Left hindlimb (tissue), 1 donor: ENCODE measurements around the gene IRF2BP2.
"Not testable (repeated sequence)": the region's sequence is repeated elsewhere in the genome, so short reads cannot be mapped to it uniquely, and the experiment has no call there.

Source experiments
- DNase-seq: peaks from one replicate; pipeline ENCODE4 v3.0.0-alpha.2; 2018

Gene IRF2BP2

DNA sequence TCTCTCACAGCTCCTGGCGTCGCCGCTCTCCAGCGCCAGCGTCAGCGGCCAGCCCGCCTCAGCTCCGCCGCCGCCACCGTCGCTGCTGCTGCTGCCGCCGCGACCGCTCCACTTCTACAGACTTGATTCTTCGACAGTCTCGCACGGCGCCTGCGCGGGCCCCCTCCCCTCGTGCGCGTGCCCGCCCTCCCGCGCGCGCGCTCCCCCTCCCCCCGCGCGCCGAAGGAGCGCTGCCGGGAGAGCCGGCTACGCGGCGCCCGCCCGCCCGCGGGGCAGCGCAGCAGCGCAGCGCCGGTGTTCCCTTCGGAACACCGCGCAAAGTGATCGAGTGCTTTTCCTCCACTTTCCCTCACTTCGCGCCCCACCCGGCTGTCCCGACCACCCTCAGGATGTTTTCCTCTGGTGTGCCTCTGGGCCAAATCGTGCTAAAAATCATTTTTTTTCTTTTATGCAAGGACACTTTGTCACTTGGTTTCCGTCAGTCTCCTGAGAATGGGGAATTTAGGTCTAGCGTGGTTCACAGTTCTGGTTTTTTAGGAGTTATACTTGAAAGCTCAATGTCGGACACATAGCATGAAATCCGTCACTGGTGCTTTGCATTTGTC lies at the start of gene IRF2BP2:
IRF2BP2 (minus strand) TSS at position 118 of the 605 bp plus-strand sequence. CDS start 684 bp downstream, outside the sequence.
- peak; percentile 91 for DNase-seq

DNA sequence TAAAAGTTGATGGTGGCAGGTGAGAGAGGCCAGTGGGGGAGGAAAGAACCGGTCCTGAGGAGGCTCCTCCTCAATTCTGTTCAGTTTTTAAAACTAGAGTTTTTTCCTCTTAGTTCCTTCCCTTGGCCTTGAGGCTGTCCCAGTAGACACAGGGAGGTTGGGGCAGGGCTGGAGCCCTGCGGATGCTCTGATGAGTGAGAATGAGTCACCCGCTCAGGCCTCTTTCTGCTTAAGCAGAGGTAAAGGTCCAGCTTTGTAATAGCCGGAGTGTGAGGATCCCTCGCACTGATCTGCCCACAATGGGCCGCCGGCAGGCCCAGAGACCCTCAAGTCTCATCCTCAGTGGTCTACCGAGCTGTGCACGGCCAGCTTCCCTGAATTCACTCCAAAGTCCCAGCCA lies 49.6 kb upstream of the IRF2BP2 start:
- no peak for DNase-seq

DNA sequence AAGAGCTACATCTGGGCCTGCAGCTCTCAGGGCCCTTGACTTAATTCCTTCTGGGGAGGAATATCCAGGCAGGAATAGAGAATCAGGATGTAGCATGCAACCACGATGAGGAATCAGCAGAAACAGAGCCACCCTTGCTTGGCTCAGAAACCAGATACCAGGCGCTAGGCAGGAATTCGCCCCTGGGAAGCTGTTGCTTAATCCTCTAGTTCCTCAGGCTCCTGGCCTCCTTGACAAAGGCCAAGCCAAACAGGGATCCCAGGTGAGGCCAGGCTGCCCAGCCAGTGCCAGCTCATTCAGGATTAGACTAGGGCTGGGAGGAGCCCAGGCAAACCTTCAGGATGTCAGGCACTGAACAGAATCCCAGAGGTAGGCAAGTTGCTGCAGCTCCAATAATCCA lies 48.2 kb upstream of the IRF2BP2 start:
- no peak for DNase-seq

DNA sequence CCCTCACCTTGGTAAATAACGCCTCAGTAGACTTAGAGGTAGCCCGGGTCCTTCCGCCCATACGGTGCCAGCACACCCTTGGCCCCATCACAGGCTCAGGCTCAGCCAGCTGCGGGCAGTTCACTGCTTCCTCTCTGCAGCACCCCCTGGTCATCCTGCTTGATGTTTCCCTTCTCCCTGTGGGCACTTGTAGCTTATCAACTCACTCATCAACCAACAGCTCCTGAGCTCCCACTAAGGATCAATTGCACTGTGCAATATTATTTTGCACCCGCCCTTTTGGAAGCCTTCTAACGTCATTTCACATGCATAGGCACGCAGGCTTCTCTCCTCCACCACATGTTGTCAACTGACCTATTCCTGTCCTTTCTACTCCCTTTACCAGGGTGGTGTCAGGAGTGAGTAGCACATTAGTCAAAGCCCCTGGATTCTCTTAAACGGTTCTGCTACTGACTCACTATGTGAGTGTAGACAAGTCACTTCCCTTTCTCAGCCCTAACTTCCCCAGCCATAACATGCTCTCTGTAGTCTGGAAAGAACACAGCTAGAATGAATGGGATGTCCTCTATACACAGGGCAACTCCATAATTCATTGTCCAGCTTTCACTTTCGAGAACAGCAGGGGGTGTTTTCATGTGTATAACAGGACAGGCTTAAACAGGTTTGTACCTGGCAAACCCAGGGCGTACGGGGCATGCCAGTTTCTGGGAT lies 47.1 kb upstream of the IRF2BP2 start:
- DNase-seq: no peak

DNA sequence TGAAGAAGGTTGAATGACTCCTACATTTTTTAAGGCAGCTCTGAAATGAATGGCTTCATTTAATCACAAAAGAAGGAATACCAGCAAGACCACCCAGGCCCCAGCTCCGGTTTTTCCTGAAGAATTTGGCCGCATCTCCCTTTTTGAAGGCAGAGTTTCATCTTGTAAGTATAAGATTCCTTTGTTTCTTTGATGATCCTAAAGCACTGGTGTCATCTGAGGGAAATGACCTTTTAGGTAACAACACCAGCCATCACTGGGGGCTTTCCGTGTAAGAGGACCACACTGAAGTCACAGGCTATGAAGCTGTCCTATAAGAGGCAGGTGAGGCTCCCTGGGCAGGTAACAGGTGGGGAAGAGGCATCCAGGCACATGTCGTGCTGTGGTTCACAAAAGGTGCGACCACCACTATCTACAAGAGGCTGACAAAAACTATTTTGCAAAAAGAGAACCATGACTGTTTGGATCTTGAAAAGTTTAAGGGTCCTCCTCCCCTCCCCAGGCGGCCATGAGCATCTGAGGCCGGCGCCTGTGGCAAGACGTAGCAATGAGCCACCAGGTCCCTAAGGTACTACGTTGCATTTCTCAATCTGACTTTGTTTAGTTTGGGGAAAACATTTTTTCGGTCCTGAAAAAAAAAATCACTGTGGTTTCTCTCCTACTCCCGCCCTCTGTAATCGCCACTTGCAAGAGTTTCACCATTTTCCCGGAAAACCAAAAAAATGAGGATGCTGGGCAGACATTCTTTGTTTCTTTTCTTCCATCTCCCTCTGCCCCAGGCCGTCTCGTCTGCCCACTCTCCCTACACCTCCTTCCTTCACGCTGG lies 46.3 kb upstream of the IRF2BP2 start:
- DNase-seq: no peak

DNA sequence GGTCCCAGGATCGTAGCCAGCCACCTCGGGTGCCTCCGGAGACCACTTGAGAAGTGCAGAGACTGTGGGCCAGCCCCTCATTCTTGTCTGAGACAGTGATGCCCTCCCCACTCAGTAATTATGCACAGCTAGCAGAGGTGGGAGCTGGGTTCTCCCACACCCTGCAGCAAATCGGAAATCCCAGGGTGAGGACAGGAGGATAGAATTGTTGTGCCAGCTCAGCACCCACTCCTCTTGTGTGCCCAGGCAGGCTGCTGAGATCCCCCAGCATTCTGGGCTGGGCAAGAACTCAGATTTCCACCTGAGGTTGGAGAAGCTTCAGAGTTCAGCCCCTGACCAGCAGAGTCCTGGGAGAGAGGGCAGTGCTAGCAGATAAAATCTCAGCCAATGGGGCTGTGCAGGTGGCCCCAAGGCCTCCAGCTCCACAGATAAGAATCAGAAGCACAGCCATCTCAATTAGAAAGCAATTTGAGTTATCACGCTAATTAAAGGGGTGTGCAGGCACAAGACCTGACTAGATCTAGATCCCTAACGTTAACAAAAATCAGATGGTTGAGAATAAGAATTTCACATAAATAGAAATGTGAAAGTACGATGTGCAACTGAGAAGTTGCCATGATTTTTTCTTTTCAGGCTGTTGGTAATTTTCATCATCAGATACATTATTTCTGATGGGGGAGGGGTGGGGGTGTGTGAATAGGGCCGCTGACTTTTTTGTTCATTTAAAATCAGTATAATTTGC lies 45.5 kb upstream of the IRF2BP2 start:
- DNase-seq: no peak

DNA sequence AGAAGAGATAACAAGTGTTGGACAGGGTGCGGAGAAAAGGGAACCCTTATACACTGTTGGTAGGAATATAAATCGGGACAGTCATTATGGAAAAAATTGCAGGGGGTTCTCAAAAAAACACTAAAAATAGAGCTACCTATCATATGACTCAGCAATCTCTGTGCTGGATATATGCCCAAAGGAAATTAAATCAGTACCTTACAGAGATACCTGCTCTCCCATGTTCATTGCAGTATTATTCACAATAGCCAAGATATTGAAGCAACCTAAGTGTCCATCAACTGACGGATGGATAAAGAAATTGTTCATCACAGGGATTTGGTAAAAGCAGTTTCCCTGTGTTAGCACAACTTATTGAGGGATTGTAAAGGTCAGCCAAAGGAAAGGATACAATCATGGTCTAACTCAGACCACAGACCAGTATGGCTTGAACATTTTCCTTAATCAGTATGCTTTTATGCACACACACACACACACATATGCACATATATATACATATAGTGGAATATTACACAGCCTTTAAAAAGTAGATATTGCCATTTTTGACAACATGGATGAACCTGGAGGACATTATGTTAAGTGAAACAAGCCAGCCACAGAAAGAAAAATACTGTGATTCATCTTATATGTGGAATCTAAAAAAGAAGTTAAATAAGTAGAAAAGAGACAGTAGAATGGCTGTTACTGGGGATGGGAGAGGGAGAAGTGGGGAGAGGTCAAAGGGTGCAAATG lies 44.2 kb upstream of the IRF2BP2 start:
- no peak for DNase-seq

DNA sequence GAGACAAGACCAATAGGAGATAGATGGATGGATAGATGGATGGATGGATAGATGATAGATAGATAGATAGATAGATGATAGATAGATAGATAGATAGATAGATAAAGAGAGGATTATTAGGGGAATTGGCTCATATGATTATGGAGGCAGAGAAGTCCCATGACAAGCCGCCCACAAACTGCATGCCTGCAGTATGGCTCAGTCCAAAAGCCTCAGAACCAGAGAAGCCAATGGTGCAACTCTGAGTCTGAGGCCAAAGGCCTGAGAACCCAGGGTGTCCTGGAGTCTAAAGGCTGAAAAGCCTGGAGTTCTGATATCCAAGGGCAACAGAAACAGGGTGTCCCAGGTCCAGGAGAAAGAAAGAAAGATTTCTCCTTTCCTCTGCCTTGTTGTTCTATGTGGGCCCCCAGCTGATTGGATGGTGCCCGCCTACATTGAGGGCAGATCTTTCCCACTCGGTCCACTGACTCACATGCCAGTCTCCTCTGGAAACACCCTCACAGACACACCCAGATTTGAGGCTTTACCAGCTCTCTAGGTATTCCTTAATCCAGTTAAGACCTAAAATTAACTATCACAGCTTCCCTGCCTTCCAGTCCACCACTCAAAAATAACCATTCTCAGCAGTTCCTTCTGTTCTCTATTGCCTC lies 39.6 kb upstream of the IRF2BP2 start:
- DNase-seq: no peak

DNA sequence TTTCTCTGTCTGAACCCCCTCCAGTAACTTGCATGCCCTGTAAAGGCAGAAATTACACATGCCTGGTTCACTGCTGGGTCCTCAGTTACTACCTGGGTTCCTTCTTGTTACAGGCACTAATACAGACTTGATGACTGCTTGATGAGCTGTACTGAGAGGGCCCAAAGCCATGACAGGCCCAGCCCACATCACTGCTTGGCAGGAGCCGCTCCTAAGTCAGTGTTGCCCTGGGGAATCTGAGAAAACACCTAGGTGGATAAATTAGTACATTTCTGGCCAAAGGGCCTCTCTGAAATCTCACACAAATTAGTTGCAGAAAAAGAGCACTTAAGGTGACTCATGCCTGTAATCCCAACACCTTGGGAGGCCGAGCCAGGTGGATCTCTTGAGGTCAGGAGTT lies 37.8 kb upstream of the IRF2BP2 start:
- DNase-seq: no peak

DNA sequence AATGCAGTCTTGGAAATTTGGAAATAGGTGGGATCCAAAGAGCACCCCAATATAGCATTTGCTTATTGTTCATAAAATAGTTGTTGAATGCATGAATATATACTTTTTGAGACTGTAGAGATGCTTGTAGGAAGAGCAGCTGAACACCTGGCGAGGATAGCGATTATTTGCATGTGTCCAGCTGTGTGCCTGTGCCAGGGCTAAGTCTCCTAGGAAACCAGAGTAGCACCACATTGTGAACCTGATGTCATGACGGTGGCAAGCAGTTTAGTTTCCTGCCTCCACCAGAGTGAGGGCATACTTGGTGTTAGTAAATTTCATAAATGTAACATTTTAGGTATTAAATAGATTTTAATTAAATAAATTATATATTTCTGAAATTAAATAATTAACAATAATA lies 37.3 kb upstream of the IRF2BP2 start:
- no peak for DNase-seq

DNA sequence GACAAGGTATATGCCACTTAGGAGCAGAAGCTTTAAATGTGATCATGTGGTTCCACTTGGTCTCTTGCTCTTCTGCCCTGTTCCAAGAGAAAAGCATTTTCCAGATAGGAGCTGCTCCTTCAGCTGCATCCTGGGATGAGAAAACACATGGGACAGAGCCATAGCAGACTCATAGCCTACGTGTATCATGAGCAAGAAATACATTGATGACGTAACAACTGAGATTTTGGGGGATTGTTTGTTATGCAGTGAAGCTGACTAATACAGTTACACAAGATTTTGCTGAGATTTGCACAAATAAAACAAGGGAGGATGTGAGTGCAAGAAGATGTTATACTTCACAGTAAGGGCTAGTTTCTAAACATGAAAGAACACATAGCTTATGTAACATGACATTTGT lies 36.0 kb upstream of the IRF2BP2 start:
- no peak for DNase-seq

DNA sequence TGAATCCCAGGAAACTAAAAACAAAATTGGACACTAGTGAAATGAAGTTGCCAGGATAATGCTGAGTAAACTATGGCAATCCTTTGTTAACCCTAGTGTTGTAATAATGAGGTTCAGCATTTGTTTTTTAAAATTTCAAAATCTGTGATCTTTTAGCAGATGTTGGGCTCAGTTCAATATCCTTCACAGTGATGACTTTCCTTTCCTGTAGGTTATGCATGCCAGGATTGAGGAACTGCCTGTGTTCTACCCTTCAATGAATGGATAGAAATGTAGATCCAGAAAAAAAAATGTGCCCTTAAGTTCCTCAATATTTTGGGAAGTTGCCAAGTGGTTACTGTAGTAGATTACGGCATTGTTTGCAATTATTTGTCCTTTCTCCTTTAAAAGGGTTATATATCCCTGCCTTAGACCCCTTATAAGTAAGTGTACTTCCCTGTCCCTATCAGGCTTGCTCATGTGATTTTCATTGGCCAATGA lies 35.5 kb upstream of the IRF2BP2 start:
- no peak for DNase-seq

DNA sequence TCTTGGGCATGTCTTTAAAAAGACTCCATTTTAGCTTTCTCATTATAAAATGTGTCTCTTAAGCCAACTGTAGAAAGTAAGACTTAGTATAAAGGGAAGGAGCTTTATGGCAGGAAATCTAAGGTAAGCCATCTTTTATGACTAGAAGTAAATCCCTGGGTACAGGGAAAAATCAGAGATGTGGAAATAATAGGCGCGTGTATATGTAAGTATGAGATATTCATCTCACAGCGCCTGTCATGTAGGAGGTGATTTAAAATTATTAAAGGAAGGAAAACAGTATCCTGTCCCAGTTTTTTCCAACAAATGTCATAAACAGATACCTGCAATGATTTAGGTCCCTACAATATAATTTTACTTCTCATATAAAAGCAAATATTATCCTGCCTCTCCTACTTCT lies 35.0 kb upstream of the IRF2BP2 start:
- DNase-seq: no peak

DNA sequence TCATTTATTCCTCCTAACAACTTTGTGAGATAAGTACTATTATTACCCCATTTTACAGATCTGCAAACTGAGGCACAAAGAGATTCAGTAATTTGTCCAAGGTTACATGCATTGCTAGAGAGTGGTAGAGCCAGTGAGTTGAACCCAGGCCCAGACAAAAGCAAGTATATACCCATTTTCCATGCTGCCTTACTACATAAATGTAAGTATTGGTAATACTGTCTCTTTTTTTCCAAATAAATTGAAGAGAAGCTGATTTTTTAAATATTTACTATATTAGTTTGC lies 33.8 kb upstream of the IRF2BP2 start:
- no peak for DNase-seq

DNA sequence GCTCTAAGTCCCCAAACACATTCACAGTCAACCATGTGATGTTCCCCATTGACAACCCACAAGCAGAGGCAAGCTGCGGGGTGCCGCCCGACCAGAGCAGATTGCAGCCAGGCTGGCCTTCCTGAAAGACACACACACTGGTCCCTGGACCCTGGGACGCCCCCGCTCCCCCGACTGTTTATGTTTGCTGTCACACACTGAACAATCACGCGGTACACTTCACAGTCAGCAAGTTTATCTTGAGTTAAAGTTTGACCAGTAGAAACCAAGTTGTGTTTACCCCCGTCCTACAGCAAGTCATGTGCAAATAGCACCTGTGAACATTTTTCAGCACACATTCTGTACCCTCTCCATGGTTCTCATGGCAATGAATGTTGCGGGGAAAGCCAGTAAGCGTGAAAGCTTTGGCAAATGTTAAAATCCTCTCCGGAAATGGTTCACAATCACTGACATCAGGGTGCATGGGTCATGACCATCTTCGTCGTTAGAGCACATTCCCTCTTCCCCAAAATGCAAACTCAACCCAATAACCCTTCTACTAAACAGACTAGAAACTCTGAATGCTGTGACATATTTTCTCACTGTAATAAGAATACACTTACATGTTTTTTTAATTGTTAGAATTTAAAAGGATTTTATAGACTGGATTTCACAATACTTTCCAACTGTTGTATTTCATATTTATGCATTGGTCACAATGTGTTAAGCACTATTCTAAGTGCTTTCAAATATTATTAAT lies 33.3 kb upstream of the IRF2BP2 start:
- no peak for DNase-seq

DNA sequence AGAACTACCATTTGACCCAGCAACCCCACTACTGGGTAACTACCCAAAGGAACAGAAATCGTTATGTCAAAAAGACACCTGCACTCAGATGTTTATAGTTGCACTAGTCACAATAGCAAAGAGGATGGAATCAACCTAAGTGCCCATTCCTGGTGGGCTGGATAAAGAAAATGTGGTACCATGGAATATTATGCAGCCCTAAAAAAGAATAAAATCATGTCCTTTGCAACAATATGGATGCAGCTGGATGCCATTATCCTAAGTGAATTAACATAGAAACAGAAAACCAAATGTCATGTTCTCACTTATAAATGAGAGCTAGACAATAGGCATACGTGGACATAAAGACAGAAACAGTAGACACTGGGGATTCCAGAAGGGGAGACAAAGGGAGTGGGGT lies 32.5 kb upstream of the IRF2BP2 start:
- DNase-seq: no peak

DNA sequence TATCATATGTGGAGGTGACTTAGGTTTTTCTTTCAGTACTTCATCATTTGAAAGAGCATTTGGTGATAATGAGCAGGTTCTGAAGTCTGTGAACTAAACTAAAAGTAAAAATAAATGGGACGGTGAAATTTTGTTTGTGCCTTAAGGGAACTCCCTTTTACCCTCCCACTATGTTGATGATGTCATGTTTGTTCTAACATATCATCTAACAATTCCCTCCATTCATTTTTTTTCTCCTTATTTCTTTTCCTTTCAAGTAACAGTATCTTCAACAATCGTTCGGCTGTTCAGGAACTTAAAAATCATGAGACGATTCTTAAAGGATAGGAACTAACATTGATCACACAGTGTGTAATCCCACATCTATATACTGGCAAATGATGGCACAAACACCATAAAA lies 30.0 kb upstream of the IRF2BP2 start:
- DNase-seq: no peak

DNA sequence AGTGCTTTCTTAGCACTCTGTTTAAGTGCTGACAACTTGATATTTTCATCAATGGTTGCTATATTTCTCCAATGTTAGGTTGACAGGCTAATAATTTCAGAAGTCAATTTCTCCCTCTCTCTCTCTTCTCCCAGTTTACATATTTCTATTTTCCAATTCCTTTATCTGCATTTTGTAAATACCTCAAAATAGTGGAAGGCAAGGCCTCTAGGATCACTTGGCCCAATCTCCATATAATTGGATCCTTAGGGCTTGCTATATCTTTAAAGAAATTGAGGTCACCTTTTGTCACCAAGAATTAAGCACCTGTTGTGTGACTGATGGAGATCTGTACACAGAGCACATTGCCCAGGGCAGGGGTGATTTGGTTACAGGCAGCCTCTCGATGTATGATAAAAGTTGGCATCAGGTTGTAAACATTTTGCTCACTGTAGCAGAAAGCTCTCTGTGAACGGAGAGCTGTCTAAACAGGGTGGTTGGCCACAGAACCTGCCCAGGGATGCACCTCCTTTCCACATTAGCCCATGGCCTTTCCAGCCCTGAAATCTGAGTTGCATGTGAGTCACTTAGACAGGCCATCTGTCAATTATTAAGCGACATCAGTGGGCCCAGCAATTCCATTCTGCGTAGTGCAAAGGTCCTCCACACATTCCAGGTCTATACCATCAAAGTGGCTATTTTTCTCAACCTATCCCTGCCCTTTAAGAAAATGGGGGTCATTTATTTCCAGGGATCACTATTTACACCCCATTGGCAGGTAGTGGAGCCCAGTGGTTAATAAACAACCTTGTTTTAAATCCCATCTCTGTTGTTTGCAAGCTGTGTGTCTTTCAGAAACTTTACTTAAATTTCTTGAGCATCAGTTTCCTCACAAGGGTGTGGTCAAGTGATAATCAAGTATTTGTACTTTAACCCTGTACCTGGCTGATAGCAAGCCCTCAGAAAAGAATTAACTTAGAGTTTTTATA lies 29.1 kb upstream of the IRF2BP2 start:
- DNase-seq: no peak

DNA sequence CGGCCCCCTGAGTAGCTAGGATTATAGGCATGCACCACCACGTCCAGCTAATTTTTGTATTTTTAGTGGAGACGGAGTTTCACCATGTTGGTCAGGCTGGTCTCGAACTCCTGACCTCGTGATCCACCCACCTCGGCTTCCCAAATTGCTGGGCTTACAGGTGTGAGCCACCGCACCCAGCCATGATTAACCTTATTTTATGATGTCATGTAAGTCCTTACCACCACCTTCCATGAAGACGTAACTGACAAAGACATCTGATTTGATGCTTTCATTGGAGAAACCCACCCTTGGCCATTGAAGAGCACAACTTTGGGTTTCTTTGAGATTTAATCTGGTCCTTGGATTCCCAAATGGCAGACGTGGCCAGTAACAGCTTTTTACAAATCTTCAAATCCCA lies 24.9 kb upstream of the IRF2BP2 start:
- not testable (repeated sequence) for DNase-seq

DNA sequence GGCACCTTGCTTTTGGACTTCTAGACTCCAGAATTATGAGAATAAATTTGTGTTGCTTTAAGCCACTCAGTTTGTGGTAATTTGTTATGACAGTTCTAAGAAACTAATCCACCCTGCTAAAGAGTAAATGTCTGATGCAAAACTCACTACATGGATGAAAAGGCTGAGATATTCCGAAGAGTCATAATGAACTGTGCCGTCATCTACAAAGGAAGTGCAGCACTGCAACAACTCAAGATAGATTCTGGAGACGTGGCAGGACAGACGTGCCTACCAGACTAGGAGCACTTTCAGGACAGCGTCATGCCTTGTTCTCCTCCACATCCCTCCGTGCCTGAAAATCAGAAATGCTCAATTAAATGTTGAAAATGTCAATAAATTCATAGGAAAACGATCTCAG lies 24.4 kb upstream of the IRF2BP2 start:
- no peak for DNase-seq
